ENCODE measurements around the gene SEMA3E.

SEMA3E gene

DNA sequence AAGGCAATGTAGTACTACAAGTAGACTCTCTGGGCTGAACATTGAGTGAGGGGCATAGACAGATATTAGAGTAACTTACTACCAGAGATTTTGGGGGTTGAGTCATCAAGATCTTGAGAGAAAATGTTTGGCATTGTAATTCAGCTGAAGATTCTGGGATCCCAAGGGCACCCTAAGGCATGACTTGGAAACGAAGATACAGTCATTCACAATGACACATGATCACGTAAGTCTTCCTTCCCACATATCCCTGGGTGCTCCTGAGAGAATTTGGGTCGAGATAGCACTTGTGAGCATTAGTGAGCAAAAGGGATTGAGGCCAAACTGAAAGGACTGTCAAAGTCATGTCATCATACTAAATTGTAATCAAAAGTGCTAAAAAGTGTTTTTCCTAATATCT is 293.8 kb downstream of the SEMA3E start:
- no peak for DNase-seq (ENCODE audit: low read depth)

DNA sequence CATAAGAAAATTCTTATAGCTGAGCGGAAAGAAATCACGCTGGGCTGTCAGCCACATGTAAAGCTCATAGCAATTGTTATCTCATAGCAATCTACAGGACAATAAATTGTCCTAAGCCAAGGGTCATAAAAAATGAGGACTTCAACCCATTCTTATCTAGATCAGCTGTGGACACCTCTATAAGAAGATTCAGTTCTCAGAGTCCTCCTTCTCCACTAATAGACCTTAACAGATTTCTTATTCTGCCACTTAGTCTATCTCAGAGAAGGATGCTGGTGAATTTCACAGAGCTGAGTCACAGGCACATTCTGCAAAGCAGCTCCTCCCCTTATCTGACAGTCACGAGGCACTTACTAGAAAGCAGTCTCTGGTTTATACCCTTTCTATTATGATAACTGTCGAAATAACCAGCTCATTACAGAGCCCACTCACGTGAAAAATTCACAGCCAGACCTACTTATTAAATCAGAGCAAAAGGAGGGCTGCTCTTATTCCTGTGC is 300.9 kb downstream of the SEMA3E start:
- no peak for DNase-seq (ENCODE audit: low read depth)

DNA sequence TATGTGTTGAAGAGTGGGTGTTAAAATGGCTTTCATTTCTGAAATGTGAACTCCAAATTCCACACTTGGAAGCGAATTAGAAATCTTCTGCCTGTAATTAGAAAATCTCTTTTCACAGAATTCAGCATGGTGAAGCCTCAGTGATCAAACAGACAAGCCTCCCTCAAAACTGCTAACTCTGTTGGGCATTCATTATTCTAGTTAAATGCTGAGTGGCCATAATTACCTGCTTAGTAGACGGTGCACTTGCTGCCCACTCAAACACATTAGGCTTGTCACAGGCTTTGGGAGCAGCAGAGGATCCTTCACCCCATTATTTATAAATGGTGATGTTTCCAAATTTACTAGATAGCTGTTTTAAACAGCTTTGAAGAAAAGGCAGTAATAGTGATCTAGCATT is 309.0 kb downstream of the SEMA3E start:
- DNase-seq (ENCODE audit: low read depth), result no peak

DNA sequence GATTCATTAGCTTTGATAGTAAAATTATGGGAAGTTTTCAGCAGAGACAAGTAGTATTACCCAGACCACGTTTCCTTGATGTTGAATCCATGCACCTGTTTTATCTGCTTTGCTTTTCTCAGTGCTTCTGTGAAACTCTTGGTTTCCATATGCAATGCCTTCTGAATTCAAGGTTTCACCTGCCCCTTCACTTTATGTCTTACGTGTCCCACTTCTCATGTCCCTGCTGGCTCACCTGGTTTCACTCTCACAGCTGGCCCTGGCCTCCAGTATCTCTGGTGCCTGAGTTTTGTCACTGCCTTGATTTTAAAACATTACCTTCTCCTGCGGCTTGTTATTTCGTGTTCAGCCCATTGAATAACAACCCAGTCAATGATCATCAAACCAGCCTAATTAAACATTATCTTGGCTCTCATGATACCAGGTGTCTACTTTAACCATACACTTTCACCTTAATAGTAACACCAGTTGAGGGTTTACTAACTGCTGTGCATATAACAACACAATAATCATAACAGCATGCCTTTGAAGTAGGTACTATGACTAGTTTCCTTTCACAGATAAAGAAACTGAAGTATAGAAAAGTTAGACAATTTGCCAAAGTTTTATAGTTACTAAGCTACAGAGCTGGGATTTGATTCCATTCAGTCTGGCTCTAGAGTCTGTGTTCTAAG is 310.5 kb downstream of the SEMA3E start:
- DNase-seq (ENCODE audit: low read depth), result no peak

DNA sequence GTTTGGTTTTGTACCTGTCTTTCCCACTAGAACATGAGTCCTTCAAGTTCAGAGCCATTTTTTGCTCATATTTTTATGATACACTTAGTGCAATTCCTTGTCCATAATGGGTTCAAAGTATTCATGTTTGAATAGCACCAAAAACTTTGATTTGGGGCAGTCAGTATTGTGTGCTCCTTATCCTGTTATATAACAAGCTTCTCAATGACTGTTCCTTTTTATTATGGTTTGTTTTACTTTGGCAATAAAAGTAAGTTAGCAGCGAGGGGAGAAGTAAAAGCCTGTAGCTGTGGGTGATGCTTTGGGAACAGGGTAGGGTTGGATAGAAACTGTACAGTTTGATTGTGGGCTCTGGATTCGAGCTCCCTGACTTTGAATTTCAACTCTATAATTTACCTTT is 311.9 kb downstream of the SEMA3E start:
- no peak for DNase-seq (ENCODE audit: low read depth)

DNA sequence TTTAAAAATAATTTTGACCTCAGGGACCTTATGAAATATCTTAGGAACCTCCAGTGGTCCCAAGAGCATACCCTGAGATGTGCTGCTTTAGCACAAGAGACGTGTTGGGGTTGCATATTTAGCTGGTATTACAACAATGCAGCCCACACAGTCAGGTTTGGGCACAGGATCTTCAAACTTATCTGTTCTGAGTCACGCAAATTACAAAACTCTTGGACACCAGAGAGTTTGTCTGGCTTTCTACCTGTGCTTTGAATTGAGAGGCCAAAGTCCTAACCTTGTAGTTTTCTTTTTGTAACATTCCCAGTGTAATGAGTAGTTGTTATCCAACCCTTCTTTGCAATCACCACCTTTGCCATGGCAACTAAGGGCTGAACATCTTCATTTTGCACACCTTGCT is 322.7 kb downstream of the SEMA3E start:
- no peak for DNase-seq (ENCODE audit: low read depth)

DNA sequence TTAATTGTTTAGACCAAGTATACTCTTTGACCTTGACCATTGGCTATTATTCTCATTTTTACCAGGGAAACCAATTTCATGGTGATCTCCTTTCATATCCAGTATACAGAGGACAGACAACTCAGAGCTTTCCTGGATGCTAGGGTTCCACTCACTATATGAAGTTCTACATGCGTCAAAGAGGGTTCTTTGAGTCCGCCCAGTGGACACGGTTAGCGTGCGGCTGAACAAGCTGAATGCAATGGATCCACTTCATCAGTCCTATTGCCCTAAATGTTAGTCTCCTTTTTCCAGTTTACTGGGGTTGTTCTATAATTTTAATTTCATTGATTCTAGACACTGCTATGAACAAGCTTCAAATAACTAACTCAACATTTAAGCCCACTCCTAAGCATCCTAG is 323.9 kb downstream of the SEMA3E start:
- no peak for DNase-seq (ENCODE audit: low read depth)

DNA sequence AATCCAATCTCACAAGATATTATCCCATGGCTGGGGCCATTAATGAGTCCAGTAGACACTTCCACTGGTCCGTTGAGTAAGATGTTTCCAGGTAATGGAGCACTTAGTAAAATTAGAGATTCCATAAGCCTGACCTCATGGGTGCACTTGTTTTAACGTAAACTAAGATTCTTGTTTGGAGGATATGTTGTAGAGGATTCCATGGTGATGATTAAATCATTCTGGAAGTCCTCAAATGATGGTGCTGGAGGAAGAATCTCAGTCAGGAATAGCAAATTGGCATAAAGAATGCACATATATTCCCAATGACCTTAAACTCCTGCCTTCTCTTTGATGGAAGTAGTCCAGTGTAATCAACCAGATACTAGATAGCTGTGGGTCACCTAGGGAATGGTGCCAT is 324.3 kb downstream of the SEMA3E start:
- no peak for DNase-seq (ENCODE audit: low read depth)

DNA sequence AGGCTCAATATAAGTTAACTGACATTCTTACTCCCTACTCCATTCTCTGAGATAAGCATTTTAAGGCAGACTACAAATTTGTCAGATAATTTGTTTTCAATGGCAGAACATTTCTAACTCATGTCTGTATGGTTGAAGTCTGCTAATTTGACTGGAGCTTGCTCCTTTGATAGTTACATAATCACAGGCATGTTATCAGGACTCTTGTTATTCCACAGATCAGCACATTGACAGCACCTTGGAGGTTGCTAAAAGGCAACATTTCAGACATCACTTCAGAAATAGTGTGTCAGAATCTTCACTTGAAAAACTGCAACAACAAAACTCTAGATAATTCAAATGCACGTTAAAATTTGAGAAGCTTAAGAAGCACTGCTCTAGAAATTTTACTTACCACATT is 327.9 kb downstream of the SEMA3E start:
- DNase-seq (ENCODE audit: low read depth), result no peak

DNA sequence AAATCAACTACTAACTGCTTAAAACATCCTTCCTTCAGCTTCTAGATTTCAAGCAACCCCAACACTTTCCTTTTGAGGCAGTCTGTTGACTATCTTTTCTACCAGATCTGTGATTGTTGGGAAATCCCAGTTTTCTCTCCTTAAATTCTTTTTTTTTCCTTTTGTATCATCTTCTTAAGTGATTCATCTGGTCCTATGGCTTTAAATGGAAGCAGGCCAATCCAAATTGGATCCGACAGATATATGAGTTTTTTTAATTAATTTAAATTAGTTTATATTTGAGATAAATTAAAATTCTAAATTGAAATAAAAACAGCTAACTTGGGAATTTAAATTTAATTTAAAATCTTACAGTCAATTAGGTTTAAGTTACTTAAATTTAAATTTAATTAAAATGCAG is 335.0 kb downstream of the SEMA3E start:
- DNase-seq (ENCODE audit: low read depth), result no peak
